Fibroblast of pulmonary artery (primary cell): ENCODE results near the gene PTPRG.

Experiments
- DNase-seq: peaks from one replicate; pipeline ENCODE4 v3.0.0-alpha.2; 2010; ENCODE audit warnings: low read depth
- H3K4me3 ChIP-seq: replicated peaks from 2 replicates; pipeline ENCODE4 v1.5.1; 2011; ENCODE audit warnings: low read depth, mild to moderate bottlenecking, control low read depth, low read length, moderate library complexity
- TF ChIP-seq, protein P1 (sequence below): IDR thresholded peaks from 2 replicates; pipeline ENCODE4 v1.5.1; 2011; ENCODE audit warnings: mild to moderate bottlenecking, control low read depth, low read length, inconsistent platforms; ENCODE audit errors: missing control alignments

Gene PTPRG

DNA sequence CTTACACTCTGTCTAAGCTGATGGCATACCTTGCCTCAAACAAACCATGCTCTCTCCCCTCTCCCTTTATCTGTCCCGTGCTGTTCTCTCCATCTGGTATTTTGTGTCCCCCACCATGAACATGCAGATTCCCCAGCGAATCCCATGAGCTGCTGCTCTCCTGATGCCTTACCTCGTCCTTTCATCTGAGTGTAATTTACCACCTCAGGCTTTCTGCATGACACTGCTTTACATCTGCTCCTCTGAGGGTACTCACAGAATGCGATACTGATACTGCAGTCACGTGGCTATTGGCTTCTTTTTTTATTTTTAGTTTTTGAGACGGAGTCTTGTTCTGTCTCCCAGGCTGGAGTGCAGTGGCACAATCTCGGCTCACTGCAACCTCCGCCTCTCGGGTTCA is 341.7 kb downstream of the PTPRG start:
- no peak for DNase-seq
- TF ChIP-seq, protein P1, sequence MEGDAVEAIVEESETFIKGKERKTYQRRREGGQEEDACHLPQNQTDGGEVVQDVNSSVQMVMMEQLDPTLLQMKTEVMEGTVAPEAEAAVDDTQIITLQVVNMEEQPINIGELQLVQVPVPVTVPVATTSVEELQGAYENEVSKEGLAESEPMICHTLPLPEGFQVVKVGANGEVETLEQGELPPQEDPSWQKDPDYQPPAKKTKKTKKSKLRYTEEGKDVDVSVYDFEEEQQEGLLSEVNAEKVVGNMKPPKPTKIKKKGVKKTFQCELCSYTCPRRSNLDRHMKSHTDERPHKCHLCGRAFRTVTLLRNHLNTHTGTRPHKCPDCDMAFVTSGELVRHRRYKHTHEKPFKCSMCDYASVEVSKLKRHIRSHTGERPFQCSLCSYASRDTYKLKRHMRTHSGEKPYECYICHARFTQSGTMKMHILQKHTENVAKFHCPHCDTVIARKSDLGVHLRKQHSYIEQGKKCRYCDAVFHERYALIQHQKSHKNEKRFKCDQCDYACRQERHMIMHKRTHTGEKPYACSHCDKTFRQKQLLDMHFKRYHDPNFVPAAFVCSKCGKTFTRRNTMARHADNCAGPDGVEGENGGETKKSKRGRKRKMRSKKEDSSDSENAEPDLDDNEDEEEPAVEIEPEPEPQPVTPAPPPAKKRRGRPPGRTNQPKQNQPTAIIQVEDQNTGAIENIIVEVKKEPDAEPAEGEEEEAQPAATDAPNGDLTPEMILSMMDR, result no peak
- H3K4me3 ChIP-seq, result no peak overlapping the region

DNA sequence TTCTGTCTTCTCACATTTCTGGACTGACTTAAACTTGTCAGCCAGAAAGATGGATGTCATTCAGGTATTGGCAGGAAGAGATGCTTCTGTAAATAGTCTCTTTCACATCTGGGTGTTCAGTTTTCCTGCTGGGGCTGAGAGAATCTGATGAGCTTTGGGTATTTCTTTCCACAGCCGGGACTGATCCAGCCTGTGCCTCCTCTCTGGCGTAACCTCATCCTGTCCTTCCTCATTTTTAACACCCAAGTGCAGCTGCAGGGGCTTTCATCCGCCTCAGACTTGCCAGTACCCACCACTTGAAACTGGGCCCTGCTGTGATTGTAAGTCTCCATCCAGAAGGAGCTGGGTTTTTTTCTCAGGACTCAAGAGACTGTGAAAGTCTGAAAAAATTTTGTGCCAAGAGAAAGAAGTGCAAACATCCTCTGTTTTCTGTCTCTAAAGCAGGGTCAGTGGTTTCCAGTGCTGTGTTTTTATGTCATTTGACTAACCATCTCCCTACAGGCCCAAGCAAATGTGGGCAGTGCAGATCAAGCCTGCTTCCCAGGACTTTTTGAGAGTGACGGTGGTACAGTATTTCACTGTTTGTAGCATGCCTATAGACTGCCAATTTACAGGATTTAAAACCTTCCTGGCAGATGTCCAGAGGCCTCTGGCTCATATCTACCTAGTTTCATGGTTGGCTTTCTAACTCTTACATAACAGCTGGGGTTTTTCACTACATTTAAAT is 342.7 kb downstream of the PTPRG start:
- peak; percentile 63 for DNase-seq
- no peak overlapping the region for H3K4me3 ChIP-seq
- TF ChIP-seq, protein P1, result no peak

- TF ChIP-seq, protein P1, result no peak
These were observed 345.9 kb downstream of the PTPRG start for GRCh38 chr3:61907210-61907795.

DNA sequence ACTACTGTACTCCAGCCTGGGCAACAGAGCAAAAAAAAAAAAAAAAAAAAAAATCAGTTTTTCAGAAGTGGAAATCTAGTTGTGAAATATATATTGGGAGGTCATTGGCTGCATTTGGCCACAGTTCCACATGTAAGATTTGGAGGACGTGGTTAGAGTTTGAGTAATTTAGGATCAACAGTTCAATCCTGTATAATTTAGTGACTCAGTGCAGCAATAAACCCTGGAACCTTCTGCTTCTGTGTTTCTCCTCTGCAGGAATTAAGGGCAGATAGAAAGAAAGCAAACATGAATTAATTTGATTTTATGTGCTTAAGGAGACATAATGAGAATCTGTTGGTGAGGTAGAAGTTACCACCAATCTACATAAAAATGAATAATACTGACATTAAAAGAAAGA is 347.0 kb downstream of the PTPRG start:
- TF ChIP-seq, protein P1, result no peak
- H3K4me3 ChIP-seq, result no peak overlapping the region
- peak; percentile 21 for DNase-seq

More at GRCh38 chr3:61907210-61907795, 345.9 kb downstream of the PTPRG start:
- DNase-seq, result no peak
- no peak overlapping the region for H3K4me3 ChIP-seq

DNA sequence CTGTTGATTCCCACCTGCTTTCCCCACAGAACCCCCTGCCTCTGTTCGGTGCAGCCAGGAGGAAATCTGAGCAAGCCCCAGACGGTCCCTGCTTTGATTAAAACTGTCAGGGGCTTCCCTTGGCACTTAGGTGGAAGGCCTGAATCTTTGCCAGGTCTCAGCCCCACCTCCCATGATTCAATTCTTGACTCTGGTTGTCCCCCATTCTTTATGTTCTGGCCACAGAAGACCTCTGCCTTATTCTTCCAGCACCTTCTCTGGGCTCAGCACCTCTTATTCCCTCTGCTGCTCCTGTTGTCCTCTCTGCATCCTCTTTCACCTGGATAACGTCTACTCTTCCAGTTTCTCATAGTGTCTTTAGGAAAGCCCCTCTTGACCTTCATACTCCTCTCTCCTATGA is 349.4 kb downstream of the PTPRG start:
- TF ChIP-seq, protein P1, result no peak
- DNase-seq, result no peak
- no peak overlapping the region for H3K4me3 ChIP-seq

- TF ChIP-seq, protein P1, result no peak
- no peak overlapping the region for H3K4me3 ChIP-seq
- DNase-seq, result no peak
These were observed 350.8 kb downstream of the PTPRG start for GRCh38 chr3:61912158-61912557.
